Progenitor cell of endocrine pancreas (in vitro differentiated cells): ENCODE data around the gene COL4A1. TPM values are rescaled to one million over a fixed set of nuclear protein-coding genes. Genes with fewer than 3 reads are reported as not detected.

Source experiments
- DNase-seq: peaks from one replicate; pipeline ENCODE4 v3.0.0; 2021; ENCODE audit warnings: low spot score; ENCODE audit not compliant: unreplicated experiment
- H3K27ac Mint-ChIP-seq: 2 replicates; pipeline ENCODE4 v1.8.0; 2021; ENCODE audit warnings: mild to moderate bottlenecking, moderate library complexity, mixed read lengths
- H3K27me3 Mint-ChIP-seq: 2 replicates; pipeline ENCODE4 v1.8.0; 2021; ENCODE audit warnings: mixed read lengths
- H3K36me3 Mint-ChIP-seq: 2 replicates; pipeline ENCODE4 v1.8.0; 2022; ENCODE audit warnings: mixed read lengths; ENCODE audit not compliant: insufficient read depth
- H3K4me1 Mint-ChIP-seq: 2 replicates; pipeline ENCODE4 v1.8.0; 2021; ENCODE audit warnings: low read depth, mixed read lengths
- H3K4me3 Mint-ChIP-seq: 2 replicates; pipeline ENCODE4 v1.8.0; 2021; ENCODE audit warnings: low read depth, mild to moderate bottlenecking, moderate library complexity, mixed read lengths
- H3K9me3 Mint-ChIP-seq: 2 replicates; pipeline ENCODE4 v1.8.0; 2021; ENCODE audit warnings: low read depth, mixed read lengths
- CTCF ChIP-seq: fragments of 200-600 bp; sonication (generic); IDR thresholded peaks from one replicate; pipeline ENCODE4 v1.5.0; 2021; ENCODE audit warnings: antibody characterized with exemption, mild to moderate bottlenecking; ENCODE audit not compliant: unreplicated experiment
- total RNA-seq: library from RNA; stranded (reverse); gene quantifications from 2 replicates; pipeline ENCODE4 v1.2.1, GENCODE V29; 2021

COL4A1 gene
- total RNA-seq, 1 donor from 2014 or later, result 81.3 TPM

- Mint-ChIP-seq H3K27me3 (no peaks in the 10 kb centered on the region), H3K4me3 (no peak overlapping the region), H3K4me1 (peaks cover 4% of the 10 kb centered on the region), H3K36me3 (peaks cover 16% of the 10 kb centered on the region), H3K9me3 (peaks cover 3% of the 10 kb centered on the region), H3K27ac (no peak overlapping the region)
- no peak for TF ChIP-seq CTCF
- no peak for DNase-seq
Observed at GRCh38 chr13:110212529-110212928, 94.4 kb downstream of the COL4A1 start.

- H3K9me3 Mint-ChIP-seq, result peaks cover 3% of the 10 kb centered on the region
- peaks cover 6% of the 10 kb centered on the region for H3K4me1 Mint-ChIP-seq
Observed at GRCh38 chr13:110211735-110212134, 95.2 kb downstream of the COL4A1 start.

GRCh38 chr13:110211046-110211445 lies 95.9 kb downstream of the COL4A1 start:
- Mint-ChIP-seq H3K27me3 (no peaks in the 10 kb centered on the region), H3K36me3 (peaks cover 16% of the 10 kb centered on the region), H3K4me1 (peaks cover 6% of the 10 kb centered on the region), H3K27ac (no peak overlapping the region), H3K9me3 (peaks cover 3% of the 10 kb centered on the region), H3K4me3 (no peak overlapping the region)
- no peak for TF ChIP-seq CTCF
- DNase-seq, result no peak

More at GRCh38 chr13:110211735-110212134, 95.2 kb downstream of the COL4A1 start:
- peak overlapping the region; percentile 45 for H3K27ac Mint-ChIP-seq
- H3K4me3 Mint-ChIP-seq, result no peak overlapping the region
- H3K36me3 Mint-ChIP-seq, result peaks cover 16% of the 10 kb centered on the region
- no peak for TF ChIP-seq CTCF
- DNase-seq, result no peak
- H3K27me3 Mint-ChIP-seq, result no peaks in the 10 kb centered on the region

GRCh38 chr13:110210604-110210985 lies 96.4 kb downstream of the COL4A1 start:
- Mint-ChIP-seq H3K36me3 (peaks cover 16% of the 10 kb centered on the region), H3K4me3 (no peak overlapping the region), H3K27ac (no peak overlapping the region), H3K4me1 (peaks cover 6% of the 10 kb centered on the region), H3K9me3 (peaks cover 3% of the 10 kb centered on the region), H3K27me3 (no peaks in the 10 kb centered on the region)
- no peak for DNase-seq
- no peak for TF ChIP-seq CTCF

GRCh38 chr13:110209950-110210603 lies 96.9 kb downstream of the COL4A1 start:
- TF ChIP-seq CTCF, result no peak
- Mint-ChIP-seq H3K9me3 (peaks cover 3% of the 10 kb centered on the region), H3K27ac (no peak overlapping the region), H3K27me3 (no peaks in the 10 kb centered on the region), H3K4me1 (peaks cover 6% of the 10 kb centered on the region), H3K36me3 (peaks cover 16% of the 10 kb centered on the region), H3K4me3 (no peak overlapping the region)
- DNase-seq, result no peak
